Adipocyte (in vitro differentiated cells): ENCODE measurements around the gene TLCD5.

Experiments
- DNase-seq: peaks from one replicate; pipeline ENCODE4 v3.0.0-alpha.2; 2015; ENCODE audit warnings: low read depth
- H3K27me3 ChIP-seq: replicated peaks from 2 replicates; pipeline ENCODE4 v1.7.0; 2013; ENCODE audit warnings: mild to moderate bottlenecking, low read length, moderate library complexity; ENCODE audit not compliant: control insufficient read depth, insufficient read depth
- H3K36me3 ChIP-seq: 2 replicates; pipeline ENCODE4 v1.7.0; 2013; ENCODE audit warnings: low read length, mild to moderate bottlenecking, moderate library complexity; ENCODE audit not compliant: control insufficient read depth, insufficient read depth, severe bottlenecking
- H3K4me1 ChIP-seq: 2 replicates; pipeline ENCODE4 v1.7.0; 2013; ENCODE audit warnings: mild to moderate bottlenecking, low read length, moderate library complexity; ENCODE audit not compliant: control insufficient read depth, insufficient read depth
- H3K4me3 ChIP-seq: 2 replicates; pipeline ENCODE4 v1.7.0; 2013; ENCODE audit warnings: mild to moderate bottlenecking, low read length, moderate library complexity
- H3K9ac ChIP-seq: 2 replicates; pipeline ENCODE4 v1.7.0; 2013; ENCODE audit warnings: mild to moderate bottlenecking, low read length, moderate library complexity
- H3K9me3 ChIP-seq: 2 replicates; pipeline ENCODE4 v1.7.0; 2013; ENCODE audit warnings: mild to moderate bottlenecking, low read length, moderate library complexity; ENCODE audit not compliant: control insufficient read depth

TLCD5 gene

DNA sequence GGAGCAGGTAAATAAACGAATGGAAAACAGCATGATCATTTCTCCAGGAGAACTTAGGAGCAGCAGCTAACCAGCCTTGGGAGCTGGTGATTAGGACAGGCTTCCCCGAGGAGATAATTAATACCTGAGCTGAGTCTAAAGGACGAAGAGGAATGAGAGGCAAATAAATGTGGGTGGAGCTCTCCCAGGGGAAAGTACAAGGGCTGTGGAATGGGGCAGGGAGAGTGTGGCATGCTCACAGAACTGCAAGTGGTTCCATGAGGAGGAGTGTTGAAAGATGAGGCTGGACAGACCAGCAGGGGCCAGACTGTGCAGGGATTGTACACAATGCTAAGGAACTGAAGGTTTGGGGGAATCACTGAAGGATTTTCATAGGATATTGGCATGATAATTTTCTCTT lies 14.2 kb upstream of the TLCD5 start:
- Histone ChIP-seq H3K4me1 (peaks cover 10% of the 10 kb centered on the region), H3K9me3 (no peaks in the 10 kb centered on the region), H3K9ac (no peak overlapping the region), H3K27me3 (no peaks in the 10 kb centered on the region), H3K36me3 (no peaks in the 10 kb centered on the region), H3K4me3 (no peak overlapping the region)
- no peak for DNase-seq

DNA sequence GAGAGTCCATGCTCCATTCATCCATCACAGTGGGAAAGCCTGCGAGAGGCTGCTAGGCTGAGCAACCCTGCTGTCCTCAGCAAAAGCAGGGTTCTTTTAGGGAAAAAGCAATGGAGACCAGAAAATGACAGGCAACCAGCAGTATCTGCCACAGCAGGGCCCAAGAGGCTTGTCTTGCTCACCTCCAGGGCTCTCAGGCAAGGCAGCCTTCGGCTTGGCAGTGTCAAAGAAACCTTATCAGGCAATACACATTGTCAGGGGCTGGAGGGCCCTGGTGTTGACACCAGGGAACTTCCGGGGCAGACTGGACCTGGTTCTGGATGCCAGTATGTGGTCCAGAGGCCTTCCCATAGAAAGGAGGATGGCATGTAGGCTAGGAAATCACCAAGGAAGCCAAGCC lies 10.2 kb upstream of the TLCD5 start:
- no peaks in the 10 kb centered on the region for H3K9me3 ChIP-seq
- no peak overlapping the region for H3K4me3 ChIP-seq
- H3K9ac ChIP-seq = no peak overlapping the region
- DNase-seq = no peak
- no peaks in the 10 kb centered on the region for H3K36me3 ChIP-seq
- no peaks in the 10 kb centered on the region for H3K27me3 ChIP-seq
- H3K4me1 ChIP-seq = peaks cover 12% of the 10 kb centered on the region

DNA sequence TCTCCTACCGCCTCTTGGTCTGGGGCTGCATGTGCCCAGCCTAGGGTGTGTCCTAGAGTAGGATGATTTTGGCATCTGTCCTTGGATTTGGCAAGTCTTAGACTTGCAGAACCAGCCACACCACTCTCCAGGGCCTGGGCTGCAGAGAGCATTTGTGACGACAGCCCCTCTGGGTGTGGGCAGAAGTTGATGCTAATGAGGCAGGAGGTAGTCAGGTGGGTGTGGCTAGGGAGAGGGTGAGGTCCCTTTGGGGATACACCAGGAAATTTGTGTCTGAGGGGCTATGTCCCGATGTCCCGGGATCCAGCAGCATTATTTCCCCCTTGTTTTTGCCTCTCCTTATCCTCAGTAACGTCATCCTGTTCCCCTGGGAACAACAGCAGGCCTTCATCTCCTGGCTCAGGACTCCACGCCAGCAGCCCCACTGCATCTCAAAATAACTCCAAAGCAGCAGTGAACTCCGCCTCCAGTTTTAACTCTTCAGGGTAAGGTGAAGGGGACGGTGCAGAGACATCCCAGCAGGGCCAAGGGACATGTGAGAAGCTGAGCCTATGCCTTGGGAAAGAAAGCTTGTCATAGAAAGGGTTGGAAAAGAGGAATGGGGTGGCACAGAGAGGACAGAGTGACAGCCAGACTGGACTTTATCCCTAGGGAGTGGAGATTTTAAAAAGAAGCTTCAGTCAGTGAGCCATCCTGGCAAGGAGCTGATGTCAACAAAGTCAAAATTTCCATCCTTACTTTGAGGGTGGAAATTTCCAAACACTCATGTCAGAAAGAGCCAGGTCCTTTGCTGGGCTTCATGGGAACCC lies 8.0 kb upstream of the TLCD5 start:
- Histone ChIP-seq H3K9me3 (no peaks in the 10 kb centered on the region), H3K4me3 (no peak overlapping the region), H3K4me1 (peaks cover 12% of the 10 kb centered on the region), H3K36me3 (no peaks in the 10 kb centered on the region), H3K27me3 (no peaks in the 10 kb centered on the region), H3K9ac (no peak overlapping the region)
- DNase-seq = no peak

DNA sequence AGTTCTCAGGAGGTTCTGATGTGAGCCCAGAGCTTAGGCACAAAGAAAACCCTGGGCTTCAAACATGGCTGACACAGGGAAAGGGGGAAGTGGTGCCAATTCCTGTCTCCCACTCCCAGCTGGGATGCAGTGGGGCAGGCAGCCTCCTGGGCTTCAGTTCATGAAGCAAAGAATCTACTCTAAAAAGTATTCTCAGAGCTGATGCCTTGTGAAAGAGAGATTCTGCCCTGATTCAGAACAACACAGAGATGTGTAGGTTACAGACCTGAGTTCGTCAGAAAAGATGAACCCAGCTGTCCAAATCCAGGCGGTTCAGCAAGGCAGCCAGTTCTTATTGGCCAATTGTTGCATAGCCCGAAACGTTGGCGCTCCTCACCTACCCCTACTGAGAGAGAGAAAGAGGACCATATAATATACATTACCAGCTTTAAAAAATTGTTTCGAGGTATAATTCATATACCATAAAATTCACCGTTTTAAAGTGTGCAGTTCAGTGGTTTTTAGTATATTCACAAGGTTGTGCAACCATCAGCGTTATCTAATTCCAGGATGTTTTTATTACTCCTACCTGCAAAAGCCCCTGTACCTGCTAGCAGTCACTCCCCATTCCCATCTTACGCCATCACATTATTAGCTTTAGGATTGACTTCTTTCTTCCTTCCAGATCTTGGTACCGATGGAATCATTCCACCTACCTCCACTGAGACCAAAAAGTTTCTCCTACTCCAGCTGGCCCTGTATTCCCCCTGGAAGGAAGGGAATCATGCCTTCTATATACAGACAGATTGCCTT lies 7.2 kb upstream of the TLCD5 start:
- no peak for DNase-seq
- no peak overlapping the region for H3K9ac ChIP-seq
- H3K9me3 ChIP-seq = no peaks in the 10 kb centered on the region
- no peaks in the 10 kb centered on the region for H3K36me3 ChIP-seq
- H3K27me3 ChIP-seq = no peaks in the 10 kb centered on the region
- peaks cover 12% of the 10 kb centered on the region for H3K4me1 ChIP-seq
- no peak overlapping the region for H3K4me3 ChIP-seq

DNA sequence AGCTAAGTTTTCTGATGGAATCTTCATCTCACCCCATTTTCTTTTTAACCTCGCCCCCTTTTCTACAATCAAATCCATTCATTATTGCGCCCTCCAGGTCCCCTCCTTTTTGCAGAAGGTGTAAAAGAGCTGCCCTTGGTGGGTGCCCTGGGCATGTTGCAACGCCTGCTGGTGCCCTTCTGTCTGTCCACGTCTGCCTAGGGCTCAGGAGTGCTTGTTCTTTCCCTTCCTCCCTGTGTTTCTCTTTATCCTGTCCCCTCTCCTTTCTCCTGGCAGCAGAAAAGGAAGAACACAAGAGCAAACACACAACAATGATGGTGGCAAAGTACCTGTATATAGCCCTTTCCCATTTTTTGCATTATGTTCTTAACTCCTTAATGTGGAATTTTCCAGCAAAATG lies 6.2 kb upstream of the TLCD5 start:
- DNase-seq = no peak
- no peaks in the 10 kb centered on the region for H3K36me3 ChIP-seq
- H3K27me3 ChIP-seq = no peaks in the 10 kb centered on the region
- H3K9ac ChIP-seq = no peak overlapping the region
- no peak overlapping the region for H3K4me3 ChIP-seq
- H3K9me3 ChIP-seq = no peaks in the 10 kb centered on the region
- peaks cover 12% of the 10 kb centered on the region for H3K4me1 ChIP-seq

DNA sequence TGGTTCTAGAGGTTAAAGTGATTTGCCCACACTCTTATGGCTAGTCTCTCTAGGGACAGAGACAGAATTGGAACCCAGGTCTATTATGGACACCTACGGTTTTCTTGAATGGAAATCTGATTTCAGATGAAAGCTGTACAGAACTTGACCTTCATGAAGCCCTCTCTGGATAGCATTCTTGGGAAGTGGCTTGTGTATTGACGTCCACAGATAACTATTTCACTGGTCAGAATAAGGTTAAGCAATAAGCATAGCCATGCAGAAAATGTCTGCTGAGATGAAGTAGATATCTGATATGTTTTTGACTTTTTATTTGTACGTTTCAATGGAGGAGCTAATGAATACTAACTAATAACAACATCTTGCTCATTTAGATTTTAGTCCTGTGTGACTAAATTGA lies 1.1 kb downstream of the TLCD5 start:
- H3K9me3 ChIP-seq = no peaks in the 10 kb centered on the region
- peak overlapping the region; percentile 86 for H3K9ac ChIP-seq
- no peaks in the 10 kb centered on the region for H3K27me3 ChIP-seq
- DNase-seq = peak; percentile 73
- H3K36me3 ChIP-seq = peaks cover 13% of the 10 kb centered on the region
- peaks cover 27% of the 10 kb centered on the region for H3K4me1 ChIP-seq
- H3K4me3 ChIP-seq = peak overlapping the region; percentile 83

DNA sequence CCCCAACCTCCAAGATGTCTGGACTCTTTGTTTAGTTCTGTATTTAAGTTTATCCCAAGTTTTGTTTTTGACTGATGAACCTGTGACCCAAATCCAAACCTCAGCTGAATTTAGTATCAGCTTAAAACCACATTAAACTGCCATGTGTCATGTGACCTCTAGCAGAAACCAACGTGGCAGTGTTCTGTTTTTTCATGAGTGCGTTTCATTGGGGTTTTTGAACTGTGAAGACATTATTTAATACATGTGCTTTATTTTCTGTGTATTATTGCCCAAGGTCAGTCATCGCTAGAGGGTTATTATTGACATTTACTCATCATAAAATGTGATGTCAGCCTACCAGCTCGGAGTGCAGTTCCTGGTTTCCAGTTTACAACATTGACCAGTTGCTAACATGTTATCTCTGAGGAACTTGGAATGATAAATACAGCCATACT lies 1.8 kb downstream of the TLCD5 start:
- Histone ChIP-seq H3K36me3 (peaks cover 13% of the 10 kb centered on the region), H3K9ac (no peak overlapping the region), H3K4me3 (peak overlapping the region; percentile 83), H3K9me3 (no peaks in the 10 kb centered on the region), H3K4me1 (peaks cover 34% of the 10 kb centered on the region), H3K27me3 (no peaks in the 10 kb centered on the region)
- DNase-seq = no peak

DNA sequence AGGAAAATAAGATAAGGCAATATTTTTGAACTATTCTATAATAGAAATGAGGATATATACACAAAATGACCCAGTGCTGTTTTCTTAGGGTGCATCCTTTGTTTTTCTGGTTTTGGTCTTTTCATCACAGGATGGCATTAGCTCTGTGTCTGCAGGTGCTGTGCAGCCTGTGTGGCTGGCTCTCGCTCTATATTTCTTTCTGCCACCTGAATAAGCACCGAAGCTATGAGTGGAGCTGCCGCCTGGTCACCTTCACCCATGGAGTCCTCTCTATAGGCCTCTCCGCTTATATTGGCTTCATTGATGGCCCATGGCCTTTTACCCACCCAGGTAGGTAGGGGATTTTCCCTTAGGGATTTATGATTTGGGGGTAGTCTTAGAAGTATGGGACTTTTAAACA lies 2.2 kb downstream of the TLCD5 start:
- Histone ChIP-seq H3K27me3 (no peaks in the 10 kb centered on the region), H3K4me3 (peak overlapping the region; percentile 83), H3K9ac (no peak overlapping the region), H3K9me3 (no peaks in the 10 kb centered on the region), H3K4me1 (peaks cover 38% of the 10 kb centered on the region), H3K36me3 (peaks cover 13% of the 10 kb centered on the region)
- DNase-seq = no peak

DNA sequence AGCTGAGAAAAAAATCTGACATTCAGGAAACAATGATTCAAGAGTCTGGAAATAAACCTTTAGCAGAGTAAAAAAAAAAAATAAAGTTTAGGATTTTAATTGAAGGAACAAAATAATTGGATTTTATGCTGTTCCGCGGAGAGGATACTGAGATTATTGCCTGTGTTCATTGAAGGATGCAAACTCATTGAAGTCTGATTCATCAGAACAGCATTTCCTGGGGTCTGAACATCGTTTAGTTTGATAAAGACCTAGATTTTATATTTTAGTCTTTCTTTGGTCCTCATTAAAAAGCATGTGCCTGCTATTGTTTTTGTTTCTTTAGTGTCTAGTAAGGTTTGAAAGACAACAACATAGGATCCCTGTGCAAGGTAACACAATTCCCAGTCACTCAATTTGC lies 4.5 kb downstream of the TLCD5 start:
- Histone ChIP-seq H3K9me3 (no peaks in the 10 kb centered on the region), H3K36me3 (peaks cover 13% of the 10 kb centered on the region), H3K9ac (no peak overlapping the region), H3K27me3 (no peaks in the 10 kb centered on the region), H3K4me3 (no peak overlapping the region), H3K4me1 (peaks cover 58% of the 10 kb centered on the region)
- DNase-seq = no peak

DNA sequence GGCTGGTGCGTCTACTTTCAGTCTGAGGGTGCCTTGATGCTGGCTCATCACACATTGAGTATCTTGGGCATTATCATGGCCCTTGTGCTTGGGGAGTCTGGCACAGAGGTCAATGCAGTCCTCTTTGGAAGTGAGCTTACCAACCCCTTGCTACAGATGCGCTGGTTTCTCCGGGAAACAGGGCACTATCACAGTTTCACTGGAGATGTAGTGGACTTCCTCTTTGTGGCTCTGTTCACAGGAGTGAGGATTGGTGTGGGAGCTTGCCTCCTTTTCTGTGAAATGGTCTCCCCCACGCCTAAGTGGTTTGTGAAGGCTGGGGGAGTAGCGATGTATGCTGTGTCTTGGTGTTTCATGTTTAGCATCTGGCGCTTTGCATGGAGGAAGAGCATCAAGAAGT lies 4.9 kb downstream of the TLCD5 start:
- Histone ChIP-seq H3K4me1 (peaks cover 59% of the 10 kb centered on the region), H3K9ac (no peak overlapping the region), H3K36me3 (peaks cover 13% of the 10 kb centered on the region), H3K27me3 (no peaks in the 10 kb centered on the region), H3K4me3 (no peak overlapping the region), H3K9me3 (no peaks in the 10 kb centered on the region)
- no peak for DNase-seq

DNA sequence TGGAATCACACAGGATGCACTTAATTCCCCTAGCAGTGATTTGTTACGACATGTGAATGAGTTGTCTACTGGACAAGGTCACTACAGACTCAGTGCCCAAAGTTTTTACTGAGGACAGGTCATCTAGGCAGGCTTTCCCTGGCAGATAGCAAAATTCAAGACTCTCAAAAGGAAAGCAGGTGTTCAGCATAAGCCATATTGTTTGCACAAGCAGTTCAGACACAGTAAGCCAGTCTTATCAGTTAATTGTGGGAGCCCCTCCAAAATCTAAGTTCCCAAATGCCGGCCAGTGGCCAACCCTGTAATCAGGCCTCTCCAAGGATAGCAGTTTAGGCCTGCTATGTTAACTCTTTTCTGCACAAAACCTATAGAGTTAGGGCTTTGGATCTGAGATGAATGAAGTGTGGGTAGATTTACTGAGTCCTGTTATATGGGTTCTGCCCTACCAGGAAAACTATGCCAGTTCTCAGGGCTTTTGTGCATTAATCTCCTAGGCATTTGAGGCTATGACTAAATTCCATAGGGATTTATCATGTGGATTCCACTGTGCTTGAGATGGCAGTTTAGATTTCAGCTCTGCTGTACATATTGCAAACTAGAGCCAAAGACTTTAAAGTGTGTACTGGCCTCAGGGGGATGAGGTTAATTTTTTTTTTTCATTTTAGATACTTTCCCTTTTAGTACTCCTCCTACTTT lies 6.3 kb downstream of the TLCD5 start:
- Histone ChIP-seq H3K9me3 (no peaks in the 10 kb centered on the region), H3K9ac (peak overlapping the region; percentile 38), H3K4me3 (peak overlapping the region; percentile 12), H3K4me1 (peaks cover 54% of the 10 kb centered on the region), H3K27me3 (no peaks in the 10 kb centered on the region), H3K36me3 (peaks cover 13% of the 10 kb centered on the region)
- DNase-seq = peak; percentile 94
